Measurements from ENCODE around the gene EFHC2. TPM values are rescaled to one million over a fixed set of nuclear protein-coding genes. Genes with fewer than 3 reads are reported as not detected.

Gene EFHC2
- total RNA-seq, 1 experiment from 2014 or later: 0.28 TPM

GRCh38 chrX:44332437-44332836 is 11.0 kb downstream of the EFHC2 start:
- in situ Hi-C loops (cut with HindIII; ENCODE audit: low pct_unique_long_range_greater_than_20kb, low sequenced_read_pairs) (no loop called here), intact Hi-C loops (cut with micrococcal nuclease; ENCODE audit: unreplicated experiment) (no loop called here)
- ChIA-PET CTCF (no interaction called here), POLR2A (no interaction called here)
- ATAC-seq (no peak), DNase-seq (ENCODE audit: low read depth, low spot score) (no peak)
- no peaks in the 10 kb centered on the region for H3K36me3 ChIP-seq (ENCODE audit: control insufficient read depth, insufficient read depth, low read length)
- no peaks in the 10 kb centered on the region for H3K27me3 ChIP-seq (ENCODE audit: control insufficient read depth, insufficient read depth, low read length)
- TF ChIP-seq TCF7L2 (IDR thresholded peaks at IDR 0.05; ENCODE audit: low read depth, low read length) (no peak), SIN3A (IDR thresholded peaks at IDR 0.05; ENCODE audit: borderline replicate concordance, insufficient read depth, low read depth, low read length) (no peak), POLR2AphosphoS5 (IDR thresholded peaks at IDR 0.05; ENCODE audit: low read depth, low read length) (no peak)
- TF ChIP-seq, protein P1, sequence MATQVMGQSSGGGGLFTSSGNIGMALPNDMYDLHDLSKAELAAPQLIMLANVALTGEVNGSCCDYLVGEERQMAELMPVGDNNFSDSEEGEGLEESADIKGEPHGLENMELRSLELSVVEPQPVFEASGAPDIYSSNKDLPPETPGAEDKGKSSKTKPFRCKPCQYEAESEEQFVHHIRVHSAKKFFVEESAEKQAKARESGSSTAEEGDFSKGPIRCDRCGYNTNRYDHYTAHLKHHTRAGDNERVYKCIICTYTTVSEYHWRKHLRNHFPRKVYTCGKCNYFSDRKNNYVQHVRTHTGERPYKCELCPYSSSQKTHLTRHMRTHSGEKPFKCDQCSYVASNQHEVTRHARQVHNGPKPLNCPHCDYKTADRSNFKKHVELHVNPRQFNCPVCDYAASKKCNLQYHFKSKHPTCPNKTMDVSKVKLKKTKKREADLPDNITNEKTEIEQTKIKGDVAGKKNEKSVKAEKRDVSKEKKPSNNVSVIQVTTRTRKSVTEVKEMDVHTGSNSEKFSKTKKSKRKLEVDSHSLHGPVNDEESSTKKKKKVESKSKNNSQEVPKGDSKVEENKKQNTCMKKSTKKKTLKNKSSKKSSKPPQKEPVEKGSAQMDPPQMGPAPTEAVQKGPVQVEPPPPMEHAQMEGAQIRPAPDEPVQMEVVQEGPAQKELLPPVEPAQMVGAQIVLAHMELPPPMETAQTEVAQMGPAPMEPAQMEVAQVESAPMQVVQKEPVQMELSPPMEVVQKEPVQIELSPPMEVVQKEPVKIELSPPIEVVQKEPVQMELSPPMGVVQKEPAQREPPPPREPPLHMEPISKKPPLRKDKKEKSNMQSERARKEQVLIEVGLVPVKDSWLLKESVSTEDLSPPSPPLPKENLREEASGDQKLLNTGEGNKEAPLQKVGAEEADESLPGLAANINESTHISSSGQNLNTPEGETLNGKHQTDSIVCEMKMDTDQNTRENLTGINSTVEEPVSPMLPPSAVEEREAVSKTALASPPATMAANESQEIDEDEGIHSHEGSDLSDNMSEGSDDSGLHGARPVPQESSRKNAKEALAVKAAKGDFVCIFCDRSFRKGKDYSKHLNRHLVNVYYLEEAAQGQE (IDR thresholded peaks at IDR 0.05; ENCODE audit: insufficient read depth in 1 of 2, low read depth in 2 of 2, low read length in 1 of 2): no peak
- TF ChIP-seq, protein P2, sequence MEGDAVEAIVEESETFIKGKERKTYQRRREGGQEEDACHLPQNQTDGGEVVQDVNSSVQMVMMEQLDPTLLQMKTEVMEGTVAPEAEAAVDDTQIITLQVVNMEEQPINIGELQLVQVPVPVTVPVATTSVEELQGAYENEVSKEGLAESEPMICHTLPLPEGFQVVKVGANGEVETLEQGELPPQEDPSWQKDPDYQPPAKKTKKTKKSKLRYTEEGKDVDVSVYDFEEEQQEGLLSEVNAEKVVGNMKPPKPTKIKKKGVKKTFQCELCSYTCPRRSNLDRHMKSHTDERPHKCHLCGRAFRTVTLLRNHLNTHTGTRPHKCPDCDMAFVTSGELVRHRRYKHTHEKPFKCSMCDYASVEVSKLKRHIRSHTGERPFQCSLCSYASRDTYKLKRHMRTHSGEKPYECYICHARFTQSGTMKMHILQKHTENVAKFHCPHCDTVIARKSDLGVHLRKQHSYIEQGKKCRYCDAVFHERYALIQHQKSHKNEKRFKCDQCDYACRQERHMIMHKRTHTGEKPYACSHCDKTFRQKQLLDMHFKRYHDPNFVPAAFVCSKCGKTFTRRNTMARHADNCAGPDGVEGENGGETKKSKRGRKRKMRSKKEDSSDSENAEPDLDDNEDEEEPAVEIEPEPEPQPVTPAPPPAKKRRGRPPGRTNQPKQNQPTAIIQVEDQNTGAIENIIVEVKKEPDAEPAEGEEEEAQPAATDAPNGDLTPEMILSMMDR (IDR thresholded peaks at IDR 0.05): no peak
- no peak overlapping the region for H3K4me3 ChIP-seq (ENCODE audit: low read depth in 2 of 2, low read length in 2 of 2)
- H3K4me1 ChIP-seq (ENCODE audit: control insufficient read depth, insufficient read depth, low read length): no peaks in the 10 kb centered on the region
- no TSS peak for BruUV-seq (replicated peaks)
- H3K9me3 ChIP-seq (ENCODE audit: control insufficient read depth, insufficient read depth, low read depth, low read length): no peaks in the 10 kb centered on the region
- H3K27ac ChIP-seq (ENCODE audit: low read length): no peak overlapping the region

DNA sequence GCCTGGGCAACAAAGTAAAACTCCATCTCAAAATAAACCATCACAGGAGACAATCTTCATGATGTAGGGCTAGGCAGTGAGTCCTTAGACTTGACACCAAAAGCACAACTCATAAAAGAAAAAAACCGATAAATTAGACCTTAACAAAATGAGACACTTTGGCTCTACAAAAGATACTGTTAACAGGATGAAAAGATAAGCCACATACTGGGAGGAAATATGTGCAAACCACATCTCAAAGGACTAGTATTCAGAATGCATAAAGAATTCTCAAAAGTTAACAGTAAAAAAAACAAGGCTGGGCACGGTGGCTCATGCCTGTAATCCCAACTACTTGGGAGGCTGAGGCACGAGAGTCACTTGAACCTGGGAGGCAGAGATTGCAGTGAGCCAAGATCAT is 13.2 kb downstream of the EFHC2 start:
- in situ Hi-C loops (cut with HindIII; ENCODE audit: low pct_unique_long_range_greater_than_20kb, low sequenced_read_pairs): no loop called here
- CTCF ChIA-PET: no interaction called here

More for the DNA sequence above, 13.2 kb downstream of the EFHC2 start:
- ATAC-seq (no peak), DNase-seq (ENCODE audit: low read depth, low spot score) (no peak)
- Histone ChIP-seq H3K4me3 (ENCODE audit: low read depth in 2 of 2, low read length in 2 of 2) (no peak overlapping the region), H3K9me3 (ENCODE audit: control insufficient read depth, insufficient read depth, low read depth, low read length) (no peaks in the 10 kb centered on the region), H3K27me3 (ENCODE audit: control insufficient read depth, insufficient read depth, low read length) (no peaks in the 10 kb centered on the region), H3K27ac (ENCODE audit: low read length) (no peak overlapping the region), H3K4me1 (ENCODE audit: control insufficient read depth, insufficient read depth, low read length) (no peaks in the 10 kb centered on the region), H3K36me3 (ENCODE audit: control insufficient read depth, insufficient read depth, low read length) (no peaks in the 10 kb centered on the region)
- intact Hi-C loops (cut with micrococcal nuclease; ENCODE audit: unreplicated experiment): no loop called here
- TF ChIP-seq, protein P1 (IDR thresholded peaks at IDR 0.05; ENCODE audit: insufficient read depth in 1 of 2, low read depth in 2 of 2, low read length in 1 of 2): no peak
- TF ChIP-seq SIN3A (IDR thresholded peaks at IDR 0.05; ENCODE audit: borderline replicate concordance, insufficient read depth, low read depth, low read length) (no peak), TCF7L2 (IDR thresholded peaks at IDR 0.05; ENCODE audit: low read depth, low read length) (no peak), POLR2AphosphoS5 (IDR thresholded peaks at IDR 0.05; ENCODE audit: low read depth, low read length) (no peak)
- TF ChIP-seq, protein P2 (IDR thresholded peaks at IDR 0.05): no peak
- POLR2A ChIA-PET: no interaction called here
- BruUV-seq (replicated peaks): no TSS peak
